ENCODE data around the gene SH2D3A.
"Not testable (repeated sequence)": the region's sequence is repeated elsewhere in the genome, so short reads cannot be mapped to it uniquely, and the experiment has no call there.

SH2D3A gene

DNA sequence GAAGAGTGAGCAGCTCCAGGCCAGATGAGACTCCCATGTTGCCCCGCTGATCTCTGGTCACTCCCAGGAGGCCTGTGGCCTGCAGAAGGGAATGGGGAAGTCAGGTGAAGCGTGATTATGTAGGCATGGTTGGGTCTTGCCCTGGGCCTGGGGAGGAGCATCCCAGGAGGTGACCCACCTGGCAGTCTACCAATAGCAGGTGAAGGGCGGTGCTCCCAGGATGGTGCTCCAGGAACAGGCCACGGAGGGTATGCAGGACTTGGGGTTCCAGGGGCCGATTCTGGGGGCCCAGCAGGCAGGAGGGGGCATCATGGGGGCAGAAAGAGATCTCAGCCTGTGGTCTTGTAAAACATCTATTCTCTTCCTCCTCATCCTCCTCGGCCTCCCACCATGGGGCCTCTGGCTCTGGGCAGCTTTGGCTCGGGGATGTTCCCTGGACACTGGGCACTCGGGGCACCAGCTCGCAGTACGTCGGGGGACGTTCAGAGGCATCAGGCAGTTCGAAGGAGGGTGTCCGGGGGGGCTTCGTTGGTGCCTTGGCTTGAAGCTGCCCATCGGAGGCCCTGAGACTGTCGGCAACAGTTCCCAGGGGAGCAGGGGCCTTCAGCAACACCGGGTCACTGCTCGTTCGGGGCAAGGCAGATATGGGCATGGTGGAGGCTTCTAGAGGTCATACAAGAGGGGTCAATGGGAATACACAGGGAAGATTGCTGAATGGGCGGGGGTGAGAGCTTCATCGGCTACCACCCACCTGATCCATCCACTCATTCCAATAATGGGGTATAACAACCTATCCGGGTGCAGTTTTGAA lies 12.4 kb downstream of the SH2D3A start:
- FAIRE-seq: no peak

DNA sequence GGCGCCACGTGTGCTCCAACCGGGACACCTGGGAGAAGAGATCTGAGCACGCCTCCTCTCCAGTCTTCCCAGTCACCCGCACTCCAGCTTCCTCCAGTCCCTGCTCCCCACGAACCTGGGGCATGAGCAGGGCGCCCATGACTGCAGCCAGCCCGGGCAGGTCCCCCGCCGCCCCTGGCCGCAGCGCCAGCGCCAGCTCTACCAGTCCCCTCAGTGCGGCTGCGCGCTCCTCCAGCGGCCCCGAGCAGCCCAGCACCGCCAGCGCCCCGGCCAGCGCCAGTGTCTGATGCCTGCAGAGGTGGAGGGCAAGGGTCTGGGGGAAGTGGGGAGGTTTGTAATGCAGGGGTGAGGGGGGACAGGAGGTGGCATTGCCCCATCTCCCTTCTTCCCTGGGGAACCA lies 13.1 kb downstream of the SH2D3A start:
- FAIRE-seq: no peak

DNA sequence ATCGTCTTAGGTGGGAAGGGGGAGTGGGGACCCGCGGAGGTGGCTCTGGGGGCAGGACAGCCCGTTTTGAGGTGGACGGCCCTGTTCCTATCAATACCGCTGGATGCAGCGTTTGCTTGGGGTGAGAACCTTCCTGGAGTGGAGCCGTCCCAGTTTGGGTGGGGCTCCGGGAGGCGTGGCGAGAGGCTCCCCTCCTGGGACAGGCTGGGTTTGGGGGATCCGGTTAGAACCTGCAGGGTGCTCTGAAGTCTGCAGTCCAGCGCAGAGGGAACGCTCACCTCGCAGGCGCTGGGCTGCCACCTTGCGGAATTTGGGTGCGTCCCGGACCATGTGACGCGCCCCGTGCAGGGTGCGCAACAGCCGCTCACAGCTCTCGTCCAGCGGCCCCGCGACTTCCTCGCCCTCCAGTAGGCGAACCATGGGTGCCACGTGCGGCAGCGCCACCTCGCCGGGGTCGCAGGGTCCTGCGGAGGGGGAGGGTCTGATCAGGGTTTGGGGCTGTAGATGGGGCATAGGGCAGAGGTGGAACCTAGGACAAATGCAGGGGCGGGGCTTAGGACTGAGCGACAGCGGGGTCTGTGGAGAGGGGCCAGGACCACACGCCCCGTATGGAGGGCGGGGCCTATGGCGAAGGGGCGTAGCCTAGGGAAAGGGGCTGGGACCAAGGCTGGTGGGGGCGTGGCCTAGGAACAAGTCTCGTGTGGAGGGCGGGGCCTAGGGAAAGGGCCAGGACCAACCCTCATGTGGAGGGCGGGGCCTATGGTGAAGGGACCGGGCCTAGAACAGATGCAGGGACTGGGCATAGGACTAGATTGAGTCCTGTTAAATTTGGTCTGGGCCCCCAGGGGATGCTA lies 13.8 kb downstream of the SH2D3A start:
- FAIRE-seq: peak; percentile 43

DNA sequence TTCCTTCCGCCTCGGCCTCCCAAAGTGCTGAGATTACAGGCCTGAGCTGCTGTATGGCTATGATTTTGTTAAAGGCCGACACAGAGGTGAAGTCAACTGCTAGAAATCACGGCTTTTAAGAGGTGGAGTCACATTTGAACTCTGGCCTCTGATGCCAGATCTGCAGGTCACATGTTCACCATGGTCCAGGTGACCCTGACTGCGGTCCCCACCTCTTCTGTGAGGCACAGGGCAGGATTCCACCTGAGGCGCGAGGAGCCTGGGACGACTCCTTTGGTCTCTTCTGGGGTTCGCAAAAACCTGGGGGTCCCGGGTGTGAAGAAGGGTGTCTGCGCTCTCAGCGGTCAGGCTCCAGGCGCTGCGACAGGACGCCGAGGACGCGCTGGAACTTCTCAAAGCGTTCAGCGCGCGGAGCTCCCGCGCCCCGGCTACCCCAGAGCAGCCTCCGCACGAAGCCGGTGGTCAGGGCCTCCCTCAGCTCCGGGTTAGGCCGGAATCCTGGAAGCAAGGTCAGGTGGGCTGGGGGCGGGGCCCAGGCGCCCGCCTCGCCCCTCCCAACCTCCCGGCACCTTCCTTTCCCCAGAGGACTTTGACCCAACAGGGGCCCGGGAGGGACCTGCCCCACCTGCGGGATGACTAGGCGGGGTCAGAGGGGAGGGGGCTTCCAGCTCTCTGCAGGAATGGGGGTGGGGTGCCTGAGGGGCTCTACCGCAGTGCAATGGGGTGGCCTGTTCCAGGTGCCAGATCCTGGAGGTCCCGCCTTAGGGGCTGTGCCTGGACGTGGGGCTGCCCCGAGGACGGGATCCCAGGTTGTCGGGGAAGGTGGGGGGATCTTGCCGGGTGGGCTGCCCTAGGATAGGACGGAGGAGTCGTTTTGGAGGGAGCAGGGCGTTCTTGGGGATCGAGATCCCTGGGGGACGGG lies 14.7 kb downstream of the SH2D3A start:
- FAIRE-seq: no peak

DNA sequence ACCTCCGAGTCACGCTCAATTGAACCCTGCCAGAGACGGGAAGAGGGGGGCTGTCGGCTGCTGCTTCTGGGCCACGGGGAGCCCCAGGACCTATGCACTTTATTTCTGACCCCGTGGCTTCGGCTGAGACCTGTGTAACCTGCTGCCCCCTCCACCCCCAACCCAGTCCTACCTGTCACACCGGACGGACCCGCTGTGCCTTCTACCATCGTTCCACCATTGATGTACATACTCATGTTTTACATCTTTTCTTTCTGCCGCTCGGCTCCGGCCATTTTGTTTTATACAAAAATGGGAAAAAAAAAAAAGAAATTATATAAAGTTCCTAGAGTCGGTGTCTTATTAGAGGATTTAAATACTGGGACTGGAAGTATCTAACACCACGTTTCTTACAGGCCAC lies 16.0 kb downstream of the SH2D3A start:
- no peak for FAIRE-seq

DNA sequence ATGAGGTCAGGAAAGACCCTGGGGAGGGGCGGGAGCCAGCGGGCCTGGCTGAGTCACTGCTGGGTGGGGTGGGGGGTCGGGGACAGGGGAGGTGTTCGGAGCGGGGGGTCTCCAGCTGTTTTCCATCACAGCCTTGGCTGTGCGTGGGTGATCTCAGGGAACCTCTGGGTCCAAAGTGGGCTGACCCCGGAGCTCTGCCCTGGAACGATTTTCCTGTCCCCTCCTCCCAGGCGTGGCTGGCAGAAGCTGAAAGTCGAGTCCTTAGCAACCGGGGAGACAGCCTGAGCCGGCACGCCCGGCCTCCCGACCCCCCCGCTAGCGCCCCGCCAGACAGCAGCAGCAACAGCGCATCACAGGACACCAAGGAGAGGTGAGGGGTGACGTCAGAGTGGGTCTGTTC lies 17.2 kb downstream of the SH2D3A start:
- no peak for FAIRE-seq

DNA sequence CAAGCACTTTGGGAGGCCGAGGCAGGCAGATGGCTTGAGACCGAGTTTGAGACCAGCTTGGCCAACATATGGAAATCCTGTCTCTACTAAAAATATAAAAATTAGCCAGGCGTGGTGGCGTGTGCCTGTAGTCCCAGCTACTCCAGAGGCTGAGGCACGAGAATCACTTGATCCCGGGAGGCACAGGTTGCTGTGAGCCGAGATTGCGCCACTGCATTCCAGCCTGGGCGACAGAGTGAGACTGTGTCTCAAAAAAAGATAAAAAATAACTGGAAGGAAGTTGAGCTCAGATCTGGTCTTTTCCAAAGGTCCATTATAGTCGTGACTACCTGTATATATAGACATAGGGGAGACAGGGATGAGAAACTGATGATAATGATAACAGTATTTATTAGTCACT lies 18.7 kb downstream of the SH2D3A start:
- not testable (repeated sequence) for FAIRE-seq

DNA sequence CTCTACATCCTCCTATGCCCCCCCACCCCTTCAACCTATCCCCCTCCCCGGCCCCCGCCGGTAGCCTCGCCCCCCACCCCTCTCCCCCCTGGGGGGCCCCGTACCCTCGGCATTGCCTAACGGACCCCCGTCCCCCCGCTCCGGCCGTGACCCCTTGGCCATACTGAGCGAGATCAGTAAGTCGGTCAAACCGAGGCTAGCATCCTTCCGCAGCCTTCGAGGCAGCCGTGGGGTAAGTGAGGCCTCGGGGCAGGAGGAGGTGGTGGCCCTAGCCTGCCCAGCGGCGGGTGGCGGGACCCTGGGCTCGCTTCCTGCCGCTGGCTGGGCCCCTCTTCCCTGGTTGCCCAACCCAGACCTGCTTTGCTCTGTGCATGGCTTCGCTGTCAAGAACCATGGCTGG lies 21.3 kb downstream of the SH2D3A start:
- no peak for FAIRE-seq

DNA sequence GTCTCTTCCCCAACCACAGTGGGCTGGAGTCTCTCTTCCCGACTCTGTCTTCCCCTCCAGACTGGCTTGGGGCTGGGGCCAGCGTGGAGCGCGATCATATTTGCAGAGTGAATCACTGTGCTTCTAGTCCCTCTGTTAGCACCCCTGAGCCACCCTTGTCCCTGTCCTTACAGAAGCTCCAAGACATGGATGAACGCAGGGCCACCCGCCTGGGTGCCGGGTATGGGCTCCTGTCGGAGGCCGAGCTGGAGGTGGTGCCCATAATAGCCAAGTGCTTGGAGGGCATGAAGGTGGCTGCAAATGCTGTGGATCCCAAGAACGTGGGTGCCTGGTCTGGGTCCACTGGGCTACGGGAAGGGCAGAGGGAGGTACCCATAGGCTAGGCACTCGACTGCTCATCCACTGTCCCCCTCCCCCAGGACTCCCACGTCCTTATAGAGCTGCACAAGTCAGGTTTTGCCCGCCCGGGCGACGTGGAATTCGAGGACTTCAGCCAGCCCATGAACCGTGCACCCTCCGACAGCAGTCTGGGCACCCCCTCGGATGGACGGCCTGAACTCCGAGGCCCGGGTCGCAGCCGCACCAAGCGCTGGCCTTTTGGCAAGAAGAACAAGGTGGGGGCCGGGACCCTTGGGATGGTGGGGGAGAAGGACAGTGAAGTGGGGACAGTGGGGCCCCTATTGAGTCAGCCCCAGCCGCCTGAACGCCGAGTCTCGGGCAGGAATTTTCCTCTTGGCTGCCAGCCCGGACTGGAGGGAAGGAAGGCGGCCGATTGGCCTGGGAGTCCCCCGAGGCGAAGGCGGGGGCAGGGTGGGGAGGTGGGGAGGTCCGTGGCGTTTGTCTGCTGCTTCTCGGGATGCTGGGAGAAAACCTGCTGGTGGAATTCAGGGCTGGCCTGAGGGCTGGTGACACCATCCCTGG lies 22.6 kb downstream of the SH2D3A start:
- FAIRE-seq: no peak

DNA sequence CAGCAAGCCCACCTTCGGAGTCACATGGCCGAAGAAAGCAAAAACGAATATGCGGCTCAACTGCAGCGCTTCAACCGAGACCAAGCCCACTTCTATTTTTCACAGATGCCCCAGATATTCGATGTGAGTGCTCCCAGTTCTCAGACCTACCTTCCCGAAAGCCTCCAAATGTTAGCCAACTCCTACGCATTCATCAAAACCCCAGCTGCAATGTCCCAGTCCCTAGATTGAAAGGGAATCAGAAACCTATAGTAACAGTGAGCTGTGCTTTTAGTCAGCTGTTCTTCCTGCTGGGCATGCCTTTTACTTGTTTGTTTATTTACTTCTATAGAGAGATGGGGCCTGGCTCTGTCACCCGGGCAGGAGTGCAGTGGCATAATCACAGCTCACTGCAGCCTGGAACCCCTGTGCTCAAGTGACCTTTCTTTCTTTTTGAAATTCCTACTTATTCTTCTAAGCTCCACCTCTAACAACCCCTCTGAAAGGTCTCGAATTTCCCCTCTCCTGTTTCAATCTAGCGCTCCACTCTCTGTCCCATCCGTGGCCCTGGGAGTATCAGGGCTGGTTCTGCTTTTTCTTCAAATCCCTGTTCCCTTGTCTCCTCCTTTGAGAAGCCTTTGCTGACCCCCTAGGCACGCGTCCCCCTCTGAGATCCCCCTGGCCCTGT lies 23.4 kb downstream of the SH2D3A start:
- FAIRE-seq: no peak

DNA sequence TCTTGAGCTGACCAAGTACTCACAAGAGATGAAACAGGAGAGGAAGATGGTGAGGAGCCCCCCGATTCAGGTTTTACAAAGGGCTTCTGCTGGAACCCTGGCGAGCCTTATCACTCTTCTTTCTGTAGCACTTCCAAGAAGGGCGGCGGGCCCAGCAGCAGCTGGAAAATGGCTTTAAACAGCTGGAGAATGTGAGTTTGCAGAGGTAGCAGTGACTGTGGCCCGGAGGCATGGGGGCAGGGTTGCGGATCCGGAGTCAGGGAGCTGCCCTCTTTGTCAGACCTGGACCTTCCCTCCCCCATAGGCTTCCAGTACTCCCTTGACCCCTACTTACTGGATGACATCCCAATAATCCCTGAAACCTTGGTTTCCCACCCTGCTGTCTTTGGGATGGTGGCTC lies 24.2 kb downstream of the SH2D3A start:
- FAIRE-seq: no peak

DNA sequence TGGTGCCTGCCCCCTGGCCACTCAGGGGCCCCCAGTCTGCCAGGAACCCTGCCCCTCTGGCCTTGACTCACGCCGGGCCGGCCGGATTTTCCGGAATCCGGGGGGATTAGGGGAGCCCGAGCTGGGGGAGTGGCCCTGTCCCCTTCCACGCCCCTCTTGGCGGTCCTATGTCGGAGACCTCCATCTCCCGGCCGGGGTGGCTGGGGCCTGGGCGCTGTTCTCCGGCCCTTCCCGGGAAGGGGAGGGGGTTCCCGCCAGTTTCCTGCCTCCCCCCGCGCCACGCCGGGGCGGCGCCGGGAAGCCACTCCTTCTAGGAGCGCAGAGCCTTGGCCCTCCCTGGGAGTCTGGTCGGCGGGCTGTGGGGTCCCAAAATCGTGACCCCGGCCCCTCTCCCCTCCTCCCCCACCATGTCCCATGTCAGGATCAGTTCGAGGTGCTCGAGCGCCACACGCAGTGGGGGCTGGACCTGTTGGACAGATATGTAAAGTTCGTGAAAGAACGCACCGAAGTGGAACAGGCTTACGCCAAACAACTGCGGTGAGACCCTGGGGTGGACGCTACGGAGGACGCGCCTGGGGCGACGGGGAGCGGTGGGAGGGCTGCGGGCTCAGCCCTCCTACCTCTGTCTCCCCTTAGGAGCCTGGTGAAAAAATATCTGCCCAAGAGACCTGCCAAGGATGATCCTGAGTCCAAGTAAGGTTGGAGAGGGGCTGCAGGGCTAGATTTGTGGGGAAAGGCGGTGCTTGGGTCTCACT lies 26.5 kb downstream of the SH2D3A start:
- no peak for FAIRE-seq

DNA sequence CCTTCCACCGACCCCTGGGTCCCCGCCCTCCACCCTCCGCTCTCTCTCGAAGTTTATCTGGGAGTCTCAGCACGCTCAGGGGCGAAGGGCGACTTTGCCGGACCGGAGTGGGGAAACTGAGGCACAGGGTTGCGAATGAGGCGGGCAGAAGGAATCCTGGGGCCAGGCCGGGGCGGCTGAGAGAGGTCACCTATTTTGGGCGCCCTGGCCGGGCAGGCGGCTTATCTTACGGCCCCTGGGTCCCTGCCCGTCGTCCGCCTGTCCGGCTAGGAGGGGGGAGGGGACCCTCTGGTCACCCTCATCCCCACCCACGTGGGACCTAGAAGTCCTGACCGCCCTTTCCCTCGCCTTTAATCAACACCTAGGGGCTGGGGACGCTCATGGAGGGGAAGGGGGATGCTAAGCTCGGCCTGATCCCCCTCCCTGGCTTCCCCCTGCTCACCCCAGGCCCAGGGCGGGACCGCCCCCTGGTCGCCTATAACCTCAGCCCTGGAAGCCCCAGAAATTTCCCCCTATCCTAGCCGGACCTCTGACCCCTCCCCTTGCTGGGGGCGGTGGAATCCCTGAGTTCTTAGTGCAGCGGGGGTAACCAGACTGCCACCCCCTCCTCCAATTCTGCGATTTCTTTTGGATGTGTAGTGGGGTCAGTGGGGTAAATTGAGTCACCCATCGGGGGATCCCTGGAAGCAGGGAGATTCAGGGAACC lies 27.2 kb downstream of the SH2D3A start:
- no peak for FAIRE-seq

DNA sequence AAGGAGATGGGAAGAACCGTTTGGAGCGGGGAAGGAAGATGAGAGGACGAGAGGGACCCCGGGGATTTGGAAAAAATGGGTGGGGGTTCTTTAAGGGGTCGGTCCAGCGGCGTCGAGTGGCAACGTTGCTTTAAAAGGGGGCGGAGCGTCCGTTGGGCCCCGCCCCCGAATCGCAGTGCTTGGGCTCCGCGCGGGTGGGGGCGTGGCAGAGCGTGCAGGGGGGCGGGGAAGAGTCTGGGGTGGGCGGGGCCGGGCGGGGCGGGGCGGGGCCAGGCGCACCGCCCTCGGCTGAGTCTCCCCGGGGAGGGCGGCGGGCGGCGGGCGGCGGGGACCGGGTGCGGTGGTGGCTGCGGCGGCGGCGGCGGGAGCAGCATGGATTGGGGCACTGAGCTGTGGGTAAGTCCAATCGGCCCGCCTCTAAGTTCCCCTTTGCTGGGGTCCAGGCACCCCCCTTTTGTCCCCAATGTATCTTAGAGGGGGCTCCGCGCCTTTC lies 27.8 kb downstream of the SH2D3A start, which contains the start of gene TRIP10:
Gene TRIP10 (plus strand): TSS at position 291 of the 493 bp plus-strand sequence. CDS start 82 bp downstream, at position 373.
- no peak for FAIRE-seq

DNA sequence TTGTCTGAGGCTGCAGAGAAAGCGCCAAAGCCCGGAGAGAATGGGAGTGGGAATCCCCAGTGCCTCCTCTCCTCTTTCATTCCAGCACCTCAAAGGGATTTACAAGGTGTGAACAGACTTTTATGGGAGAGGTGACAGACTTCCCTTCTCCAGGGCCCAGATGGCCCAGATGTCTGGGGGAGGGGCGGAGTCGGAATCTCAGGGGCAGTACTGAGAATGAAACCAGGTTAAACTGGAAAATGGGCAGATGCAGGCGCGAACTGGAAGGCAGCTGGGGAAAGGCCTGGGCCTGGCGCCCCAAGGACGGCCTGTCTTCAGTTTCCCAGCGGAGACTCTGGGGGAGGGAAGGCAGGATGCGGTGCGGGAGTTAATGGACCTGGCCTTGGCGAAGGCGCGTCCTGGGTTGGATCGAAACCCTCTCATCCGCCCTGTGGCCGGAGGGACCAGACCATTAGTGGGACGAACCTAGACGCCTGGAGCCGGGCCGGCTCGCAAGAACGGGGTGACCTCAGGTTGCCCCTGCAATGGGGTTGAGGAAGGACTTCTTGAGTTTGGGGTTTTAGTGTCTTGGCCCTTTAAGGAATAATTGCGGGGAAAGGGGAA lies 28.3 kb downstream of the SH2D3A start:
- FAIRE-seq: no peak

DNA sequence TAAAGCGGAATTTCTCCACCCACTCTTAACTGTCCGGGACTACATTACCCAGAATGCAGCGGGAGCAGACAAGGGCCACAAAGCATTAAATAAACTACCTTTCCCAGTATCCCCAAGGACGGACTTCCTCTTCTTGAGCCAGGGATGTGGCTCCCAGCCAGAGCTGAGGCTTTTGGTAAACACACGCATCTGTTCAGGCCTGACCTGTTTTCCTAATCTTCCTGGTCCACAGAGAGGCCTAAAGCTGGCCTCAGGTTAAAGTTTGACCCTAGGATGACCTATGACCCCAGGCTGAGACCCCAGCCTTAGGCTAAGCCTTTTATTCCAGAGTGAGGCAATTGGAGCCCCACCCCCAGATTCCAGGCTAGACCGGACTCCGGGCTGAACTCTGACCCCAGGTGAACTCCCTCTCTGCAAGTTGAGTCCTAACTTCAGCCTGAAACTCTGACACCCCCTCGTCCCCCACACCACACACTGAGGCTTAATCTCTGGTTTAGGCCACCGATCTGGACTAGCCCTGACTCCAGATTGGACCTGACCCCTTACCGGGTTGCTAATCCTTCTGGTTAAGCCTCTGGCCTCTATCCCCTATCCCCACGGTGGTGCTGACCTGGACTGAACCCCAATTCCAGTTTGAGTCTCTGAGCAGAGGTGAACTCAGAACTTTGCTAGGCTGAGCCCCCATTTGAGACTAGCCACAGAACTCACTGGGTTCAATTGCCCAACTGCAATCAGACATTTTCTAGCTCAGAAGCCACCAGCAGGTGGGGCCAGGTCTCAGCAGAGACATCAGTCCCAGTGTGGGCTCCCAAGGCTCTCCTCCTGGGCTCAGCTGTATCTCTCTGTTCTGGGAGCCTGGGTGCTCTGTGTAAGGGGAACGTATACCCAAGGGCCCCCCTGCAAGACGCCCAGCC lies 29.1 kb downstream of the SH2D3A start:
- no peak for FAIRE-seq

DNA sequence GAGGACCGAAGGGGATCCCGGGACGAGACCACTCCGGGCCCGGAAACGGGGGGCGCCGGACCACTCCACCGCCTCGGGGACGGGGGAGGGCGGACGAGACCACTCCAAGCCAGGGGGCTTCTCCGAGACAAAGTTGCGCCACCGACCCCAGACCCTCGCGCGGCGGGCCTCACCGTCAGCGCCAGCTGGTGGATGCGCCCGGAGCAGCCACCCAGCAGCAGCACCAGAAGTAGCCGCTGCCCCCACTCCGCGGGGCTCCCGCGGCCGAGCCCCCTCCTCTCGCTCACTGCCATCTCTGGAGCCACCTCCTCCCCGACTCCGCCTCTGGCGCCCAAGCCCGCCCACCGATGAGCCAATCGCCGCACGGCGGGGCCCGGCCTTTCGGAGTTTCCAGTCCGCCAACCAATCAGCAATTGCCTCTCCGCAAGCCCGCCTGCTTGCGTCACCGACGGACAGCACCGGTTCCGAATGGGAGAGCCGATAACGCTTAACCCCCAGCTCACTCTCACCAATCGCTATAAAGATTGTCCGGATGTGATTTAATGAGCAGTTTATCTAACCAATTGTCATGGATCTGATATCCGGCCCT lies 29.9 kb downstream of the SH2D3A start, which contains the start of gene GPR108:
Gene GPR108 (minus strand): TSS at position 297 of the 589 bp plus-strand sequence. CDS start 4 bp downstream, at position 293.
- peak; percentile 100 for FAIRE-seq
